Heart left ventricle (tissue), 16 donors: ENCODE measurements around the gene DCLK1. TPM values are rescaled to one million over a fixed set of nuclear protein-coding genes. Genes with fewer than 3 reads are reported as not detected.
A peak's percentile ranks its signal among the peaks of the same experiment; 100 is the strongest.

Experiments used
- ATAC-seq, 4 donors: fragments of 200-7000 bp; cut with Tn5 transposase; one replicate each; pipeline ENCODE4 v1.9.1; 2020 to 2022; ENCODE audit warnings: moderate library complexity in 4 of 4, mild to moderate bottlenecking in 3 of 4, moderate number of reproducible peaks in 1 of 4
- DNase-seq, 5 donors: peaks; one replicate each; pipeline ENCODE4 v3.0.0-alpha.2; 2020
- H3K27ac ChIP-seq, 12 donors: fragments of 200-600 bp; sonication (generic) in 4 of 12; one replicate each; pipeline versions ENCODE4 v1.5.0 to v1.8.0; 2016 to 2022; ENCODE audit warnings: mild to moderate bottlenecking in 2 of 12
- H3K27me3 ChIP-seq, 9 donors: fragments of 200-600 bp; sonication (generic) in 2 of 9; one replicate each; pipeline versions ENCODE4 v1.5.1 to v1.8.0; 2016 to 2022; ENCODE audit warnings: mild to moderate bottlenecking in 3 of 9
- H3K36me3 ChIP-seq, 9 donors: fragments of 200-600 bp; sonication (generic) in 2 of 9; one replicate each; pipeline versions ENCODE4 v1.5.0 to v1.8.0; 2018 to 2022; ENCODE audit warnings: mild to moderate bottlenecking in 2 of 9
- H3K4me1 ChIP-seq, 12 donors: fragments of 200-600 bp; sonication (generic) in 4 of 12; one replicate each; pipeline versions ENCODE4 v1.5.0 to v1.8.0; 2016 to 2022; ENCODE audit warnings: mild to moderate bottlenecking in 3 of 12
- H3K4me3 ChIP-seq, 12 donors: fragments of 200-600 bp; sonication (generic) in 4 of 12; one replicate each; pipeline versions ENCODE4 v1.5.0 to v1.8.0; 2017 to 2022; ENCODE audit warnings: mild to moderate bottlenecking in 9 of 12, moderate library complexity in 4 of 12
- H3K9me3 ChIP-seq, 12 donors: fragments of 200-600 bp; sonication (generic) in 4 of 12; one replicate each; pipeline versions ENCODE4 v1.5.0 to v1.8.0; 2016 to 2022; ENCODE audit warnings: mild to moderate bottlenecking in 1 of 12
- POLR2A ChIP-seq, 2 donors: fragments of 450-650 bp; IDR thresholded peaks; one replicate each; pipeline ENCODE4 v1.6.1; 2017; ENCODE audit warnings: antibody characterized with exemption in 2 of 2, mild to moderate bottlenecking in 2 of 2, moderate library complexity in 2 of 2
- WGBS, 4 donors: extraction: QIAGEN DNeasy Blood & Tissue Kit in 2 of 4; methylation state at CpG; one replicate each; pipeline versions ENCODE4 v1.1.5 to v1.1.7; 2013 to 2018; 5-methylcytosine and 5-hydroxymethylcytosine counted together
- intact Hi-C, 10 donors: fragments of 100-400 bp; cut with DNase I; formaldehyde crosslinking; loops; one replicate each; pipeline versions ENCODE4 v1.11.1 to v1.14.2; 2022
- polyA plus RNA-seq, 2 donors: library from polyadenylated mRNA; stranded (reverse); fragments of 200-250 nt; gene quantifications; one replicate each; pipeline ENCODE4 v1.2.3, GENCODE V29; 2013
- total RNA-seq, 9 donors: library from RNA; depleted of rRNA in 2 of 9; stranded (reverse); fragments of >200 nt in 2 of 9; fragmentation: NEBNext Ultra II Directional in 3 of 9; extraction: Animal tissue kit (Norgen Biotek cat#: 25700) in 3 of 9; gene quantifications; one replicate each; pipeline versions ENCODE4 v1.1.0 to v1.2.4, GENCODE V29; 2016 to 2023
- TF ChIP-seq, protein P1 (sequence below), 12 donors: fragments of 200-600 bp; sonication (generic) in 4 of 12; IDR thresholded peaks; one replicate each; pipeline versions ENCODE4 v1.5.0 to v1.8.0; 2018 to 2022; ENCODE audit warnings: antibody characterized with exemption in 12 of 12, mild to moderate bottlenecking in 5 of 12
- donor health status: ischemic (EF 13 %, LVEDD 7.1; RV severe dilation, severe dysfunction).
- donor health status: healthy with polysubstance abuse.
- donor health status: DM: no; HTN: yes; CAD: no.
- donor health status: DM: no; HTN: no; CAD: no.
- donor health status: ischemic (EF 25% LVEDD 6.9; RV normal size, moderate dysfunction).
- donor health status: ischemic (EF 25% LVEDD 5.7; RV mildly dilated, moderate dysfunction).
- donor health status: healthy.
- donor health status: DM: yes; HTN: yes; CAD: no.
- donor health status: ischemic (EF 35%, LVEDD 5.7; RV mildly dilated, moderate dysfunction).
- donor health status: nonischemic (EF 11% LVEDD 7.7; RV severe dilation, severe dysfunction).
- donor health status: DM: yes; HTN: yes; CAD: no.
- donor health status: PGD.
- donor health status: ischemic (EF 29% LVEDD 5.4; RV normal size, mild dysfunction).
- donor health status: nonischemic (EF 23%, LVEDD 6.1; RV moderate dilation, normal function).

DCLK1 gene
- total and polyA plus RNA-seq, 11 donors, result 3.4 to 15.9 (median 11.2) TPM

DNA sequence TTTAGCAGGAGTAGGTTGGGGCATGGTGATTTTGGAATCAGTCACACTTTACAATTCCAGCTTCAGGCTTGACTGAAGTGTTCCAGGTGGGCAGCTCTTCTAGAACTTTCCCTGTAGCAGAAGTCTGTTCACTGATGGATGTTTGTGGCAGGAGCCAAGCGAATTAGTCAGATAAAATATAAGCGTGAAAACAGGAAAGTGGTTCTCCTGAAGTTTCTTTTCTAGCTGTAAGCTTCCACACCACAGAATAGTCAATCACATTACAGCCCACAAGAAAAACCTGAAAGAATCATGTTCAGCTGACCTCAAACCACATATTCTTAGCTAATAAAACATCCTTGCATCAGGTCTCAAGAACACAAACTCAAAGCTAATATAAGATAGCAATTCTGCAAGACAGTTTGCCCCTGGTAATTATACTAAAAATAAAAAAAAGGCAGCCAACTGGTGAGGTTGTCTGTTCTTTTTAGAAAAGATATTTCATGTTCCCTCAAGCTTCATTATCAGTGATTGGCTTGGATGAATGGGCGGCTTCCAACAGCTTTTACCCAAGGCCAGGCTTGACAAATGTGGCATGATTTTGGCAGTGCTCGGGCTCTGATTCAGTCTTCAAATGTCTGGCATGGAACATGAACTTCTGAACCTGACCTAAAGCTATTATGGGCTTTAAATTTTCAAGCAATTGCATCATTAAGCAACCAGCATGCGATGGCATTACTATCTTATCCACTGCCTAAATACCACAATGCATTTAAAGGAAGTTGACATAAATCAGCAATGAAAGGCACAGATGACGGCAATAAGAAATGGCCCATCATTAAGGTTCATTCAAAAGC, 136.8 kb downstream of the DCLK1 start:
- H3K27ac ChIP-seq, result peak overlapping the region; percentile 2 to 87 (median 68)
- TF ChIP-seq, protein P1, sequence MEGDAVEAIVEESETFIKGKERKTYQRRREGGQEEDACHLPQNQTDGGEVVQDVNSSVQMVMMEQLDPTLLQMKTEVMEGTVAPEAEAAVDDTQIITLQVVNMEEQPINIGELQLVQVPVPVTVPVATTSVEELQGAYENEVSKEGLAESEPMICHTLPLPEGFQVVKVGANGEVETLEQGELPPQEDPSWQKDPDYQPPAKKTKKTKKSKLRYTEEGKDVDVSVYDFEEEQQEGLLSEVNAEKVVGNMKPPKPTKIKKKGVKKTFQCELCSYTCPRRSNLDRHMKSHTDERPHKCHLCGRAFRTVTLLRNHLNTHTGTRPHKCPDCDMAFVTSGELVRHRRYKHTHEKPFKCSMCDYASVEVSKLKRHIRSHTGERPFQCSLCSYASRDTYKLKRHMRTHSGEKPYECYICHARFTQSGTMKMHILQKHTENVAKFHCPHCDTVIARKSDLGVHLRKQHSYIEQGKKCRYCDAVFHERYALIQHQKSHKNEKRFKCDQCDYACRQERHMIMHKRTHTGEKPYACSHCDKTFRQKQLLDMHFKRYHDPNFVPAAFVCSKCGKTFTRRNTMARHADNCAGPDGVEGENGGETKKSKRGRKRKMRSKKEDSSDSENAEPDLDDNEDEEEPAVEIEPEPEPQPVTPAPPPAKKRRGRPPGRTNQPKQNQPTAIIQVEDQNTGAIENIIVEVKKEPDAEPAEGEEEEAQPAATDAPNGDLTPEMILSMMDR (IDR thresholded peaks at IDR 0.05), result no peak
- TF ChIP-seq POLR2A (IDR thresholded peaks at IDR 0.05), result no peak
- peaks cover 0 to 26% (median 8%) of the 10 kb centered on the region in 12 donors for H3K4me1 ChIP-seq
- ATAC-seq, result peak; percentile 86 to 97 (median 96)
- H3K9me3 ChIP-seq, result no peaks in the 10 kb centered on the region
- 36 to 51% (median 42%) methylated on average over 6 of the region's 6 CpGs for WGBS, 4 donors
- intact Hi-C loops, result no loop called here
- H3K4me3 ChIP-seq, result no peak overlapping the region
- no peaks in the 10 kb centered on the region for H3K27me3 ChIP-seq
- DNase-seq, result peak in 4 of 5 donors; percentile 66 to 82 (median 72)
- H3K36me3 ChIP-seq, result no peaks in the 10 kb centered on the region

DNA sequence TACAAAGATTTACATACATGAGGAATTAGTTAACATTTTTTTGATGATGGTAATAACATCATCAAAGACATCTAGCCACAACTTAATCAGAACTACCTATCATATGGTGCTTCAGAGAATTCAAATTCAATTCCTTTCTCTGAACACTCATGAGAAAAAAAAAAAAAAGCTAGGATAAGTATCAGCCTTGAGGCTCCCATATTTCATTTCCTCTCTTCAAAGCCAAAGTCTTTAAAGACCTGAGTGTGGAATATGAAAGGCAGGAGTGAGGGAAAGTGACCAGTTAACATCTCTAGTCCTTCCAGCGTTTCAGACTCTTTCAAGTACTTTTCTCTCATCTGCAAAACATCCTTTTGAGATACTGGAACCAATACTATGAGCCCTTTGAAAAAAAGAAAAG, 137.5 kb downstream of the DCLK1 start:
- ATAC-seq (no peak), DNase-seq (no peak)
- Histone ChIP-seq H3K36me3 (no peaks in the 10 kb centered on the region), H3K9me3 (no peaks in the 10 kb centered on the region), H3K4me3 (no peak overlapping the region), H3K27ac (peak overlapping the region in 10 of 12 donors; percentile 2 to 87 (median 70)), H3K4me1 (peaks cover 0 to 26% (median 8%) of the 10 kb centered on the region in 12 donors), H3K27me3 (no peaks in the 10 kb centered on the region)
- 24 to 36% (median 30%) methylated on average over 1 of the region's 1 CpG for WGBS, 4 donors
- TF ChIP-seq POLR2A (IDR thresholded peaks at IDR 0.05), result no peak
- TF ChIP-seq, protein P1 (IDR thresholded peaks at IDR 0.05), result no peak
- intact Hi-C loops, result no loop called here

DNA sequence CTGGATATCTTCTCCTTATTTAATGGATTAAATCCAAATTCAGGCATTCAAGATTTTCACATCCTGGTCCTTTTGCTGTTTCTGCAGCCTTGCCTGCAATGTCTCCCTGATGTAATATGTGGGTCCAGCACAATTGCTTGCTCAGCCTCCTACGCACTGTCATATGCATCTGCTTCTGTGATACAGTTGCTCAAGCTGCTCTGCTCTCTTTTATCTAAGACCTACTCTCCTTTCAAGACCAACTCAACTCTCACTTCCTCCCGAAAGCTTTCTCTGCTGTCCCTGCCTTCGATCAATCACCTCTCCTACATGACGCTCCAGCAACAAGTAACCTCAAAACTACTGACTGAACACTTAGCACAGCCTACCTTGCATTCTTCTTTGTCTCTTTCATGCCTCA, 138.2 kb downstream of the DCLK1 start:
- ATAC-seq, result peak in 1 of 4 donors; percentile 35
- intact Hi-C loops, result no loop called here
- no peaks in the 10 kb centered on the region for H3K9me3 ChIP-seq
- H3K27ac ChIP-seq, result peak overlapping the region in 4 of 12 donors; percentile 68 to 87 (median 76)
- H3K36me3 ChIP-seq, result no peaks in the 10 kb centered on the region
- no peak for TF ChIP-seq POLR2A (IDR thresholded peaks at IDR 0.05)
- no peaks in the 10 kb centered on the region for H3K27me3 ChIP-seq
- peaks cover 0 to 26% (median 8%) of the 10 kb centered on the region in 12 donors for H3K4me1 ChIP-seq
- no peak for DNase-seq
- WGBS, 4 donors, result 57 to 77% (median 68%) methylated on average over 4 of the region's 4 CpGs
- H3K4me3 ChIP-seq, result no peak overlapping the region

DNA sequence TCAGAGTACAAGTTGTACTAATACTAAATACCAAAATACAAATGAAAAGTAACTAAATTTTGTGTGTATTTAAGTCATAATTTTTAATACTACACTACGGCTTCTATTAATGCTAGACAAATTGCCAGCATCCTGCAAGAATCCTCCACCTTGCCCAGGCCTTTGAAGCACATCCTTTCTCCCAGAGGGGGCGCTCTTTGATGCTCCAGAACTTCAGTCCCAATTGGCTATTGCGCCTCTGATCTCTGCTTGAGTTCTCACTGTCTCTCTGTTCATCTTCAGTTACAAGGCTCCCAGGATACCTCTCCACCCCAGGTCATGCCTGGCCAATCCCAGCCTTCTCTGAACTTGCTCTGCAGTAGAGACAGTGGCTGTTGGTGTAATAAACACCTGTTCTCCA, 141.0 kb downstream of the DCLK1 start:
- no peak for ATAC-seq
- TF ChIP-seq, protein P1 (IDR thresholded peaks at IDR 0.05), result no peak
- no peak for TF ChIP-seq POLR2A (IDR thresholded peaks at IDR 0.05)
- no peak for DNase-seq
- no peaks in the 10 kb centered on the region for H3K36me3 ChIP-seq
- H3K4me3 ChIP-seq, result no peak overlapping the region
- intact Hi-C loops, result no loop called here
- no peak overlapping the region for H3K27ac ChIP-seq
- WGBS, 4 donors, result 82 to 90% (median 88%) methylated on average over 3 of the region's 3 CpGs
- no peaks in the 10 kb centered on the region for H3K27me3 ChIP-seq
- peaks cover 0 to 21% (median 5%) of the 10 kb centered on the region in 12 donors for H3K4me1 ChIP-seq
- H3K9me3 ChIP-seq, result no peaks in the 10 kb centered on the region
